CD14-positive monocyte (primary cell): ENCODE results near the gene ASTN2. TPM values are rescaled to one million over a fixed set of nuclear protein-coding genes. Genes with fewer than 3 reads are reported as not detected.

Experiments used
- DNase-seq, 3 donors: peaks; one replicate each; pipeline ENCODE4 v3.0.0-alpha.2; 2011 to 2022
- H2AFZ ChIP-seq: 2 replicates; pipeline ENCODE4 v1.6.0; 2012; ENCODE audit warnings: mild to moderate bottlenecking, low read depth, low read length, inconsistent platforms; ENCODE audit not compliant: insufficient read depth, poor library complexity, severe bottlenecking
- H3K27ac ChIP-seq, 2 donors: 1 replicate in 1 of 2; 2 replicates in 1 of 2; pipeline ENCODE4 v1.5.1; 2012 to 2013; ENCODE audit warnings: low read length in 2 of 2, control low read depth in 1 of 2, inconsistent platforms in 1 of 2, low read depth in 1 of 2, mild to moderate bottlenecking in 1 of 2
- H3K27me3 ChIP-seq, 2 donors: one replicate each; pipeline versions ENCODE4 v1.6.0 to v1.6.1; 2011 to 2013; ENCODE audit warnings: low read length in 2 of 2; ENCODE audit not compliant: control insufficient read depth in 2 of 2, insufficient read depth in 2 of 2
- H3K36me3 ChIP-seq, 2 donors: replicated peaks in 1 of 2; 1 replicate in 1 of 2; 2 replicates in 1 of 2; pipeline versions ENCODE4 v1.5.1 to v1.6.1; 2012 to 2013; ENCODE audit warnings: low read length in 2 of 2, control low read depth in 1 of 2, inconsistent platforms in 1 of 2, mild to moderate bottlenecking in 1 of 2; ENCODE audit not compliant: insufficient read depth in 2 of 2, control insufficient read depth in 1 of 2
- H3K4me1 ChIP-seq, 2 donors: 1 replicate in 1 of 2; 2 replicates in 1 of 2; pipeline versions ENCODE4 v1.5.1 to v1.6.1; 2012 to 2013; ENCODE audit warnings: low read length in 2 of 2, control low read depth in 1 of 2, inconsistent platforms in 1 of 2, mild to moderate bottlenecking in 1 of 2, moderate library complexity in 1 of 2; ENCODE audit not compliant: insufficient read depth in 2 of 2, control insufficient read depth in 1 of 2
- H3K4me2 ChIP-seq: replicated peaks from 2 replicates; pipeline ENCODE3; 2012; ENCODE audit warnings: low read length, moderate library complexity, mild to moderate bottlenecking; ENCODE audit not compliant: poor library complexity, severe bottlenecking; ENCODE audit errors: extremely low read depth
- H3K4me3 ChIP-seq, 3 experiments: fragments of 200-600 bp in 1 of 3; sonication (generic) in 1 of 3; replicated peaks in 1 of 3; 1 replicate in 2 of 3; 2 replicates in 1 of 3; pipeline ENCODE4 v1.5.1; 2011 to 2013; ENCODE audit warnings: low read length in 3 of 3, mild to moderate bottlenecking in 3 of 3, control low read depth in 2 of 3, low read depth in 2 of 3, inconsistent platforms in 1 of 3, moderate library complexity in 1 of 3
- H3K79me2 ChIP-seq: 2 replicates; pipeline ENCODE4 v1.6.0; 2012; ENCODE audit warnings: mild to moderate bottlenecking, control low read depth, inconsistent platforms, low read length, moderate library complexity; ENCODE audit not compliant: insufficient read depth
- H3K9ac ChIP-seq: 2 replicates; pipeline ENCODE4 v1.6.0; 2017; ENCODE audit warnings: low read length, mild to moderate bottlenecking; ENCODE audit not compliant: insufficient read depth, poor library complexity, severe bottlenecking
- H3K9me3 ChIP-seq, 2 donors: replicated peaks in 1 of 2; 1 replicate in 1 of 2; 2 replicates in 1 of 2; pipeline versions ENCODE4 v1.5.1 to v1.6.1; 2012 to 2013; ENCODE audit warnings: low read length in 2 of 2, control low read depth in 1 of 2; ENCODE audit not compliant: control insufficient read depth in 1 of 2, insufficient read depth in 1 of 2
- H4K20me1 ChIP-seq: 2 replicates; pipeline ENCODE4 v1.6.0; 2012; ENCODE audit warnings: mild to moderate bottlenecking, low read length, control low read depth, moderate library complexity; ENCODE audit not compliant: insufficient read depth
- H3K27ac Mint-ChIP-seq, 7 donors: one replicate each; pipeline ENCODE4 v1.8.0; 2020; ENCODE audit warnings: mild to moderate bottlenecking in 7 of 7, mixed read lengths in 7 of 7, moderate library complexity in 6 of 7, inconsistent platforms in 2 of 7
- H3K27me3 Mint-ChIP-seq, 3 donors: one replicate each; pipeline ENCODE4 v1.8.0; 2021 to 2022; ENCODE audit warnings: low read depth in 3 of 3, mild to moderate bottlenecking in 3 of 3, mixed read lengths in 3 of 3, moderate library complexity in 3 of 3, inconsistent platforms in 1 of 3
- H3K36me3 Mint-ChIP-seq, 2 donors: one replicate each; pipeline ENCODE4 v1.8.0; 2020; ENCODE audit warnings: mixed read lengths in 2 of 2, inconsistent platforms in 1 of 2, mild to moderate bottlenecking in 1 of 2
- H3K4me1 Mint-ChIP-seq: one replicate; pipeline ENCODE4 v1.8.0; 2020; ENCODE audit warnings: mild to moderate bottlenecking, mixed read lengths
- H3K4me3 Mint-ChIP-seq, 2 donors: one replicate each; pipeline ENCODE4 v1.8.0; 2020; ENCODE audit warnings: mild to moderate bottlenecking in 2 of 2, mixed read lengths in 2 of 2, moderate library complexity in 1 of 2
- H3K9me3 Mint-ChIP-seq, 7 donors: one replicate each; pipeline ENCODE4 v1.8.0; 2020 to 2022; ENCODE audit warnings: mixed read lengths in 7 of 7, mild to moderate bottlenecking in 6 of 7, moderate library complexity in 6 of 7, inconsistent platforms in 2 of 7
- WGBS: methylation state at CpG from one replicate; pipeline ENCODE4 v1.1.5; 2013; ENCODE audit warnings: missing lambda C conversion rate; ENCODE audit not compliant: insufficient coverage; 5-methylcytosine and 5-hydroxymethylcytosine counted together
- intact Hi-C, 2 donors: fragments of 100-400 bp; cut with micrococcal nuclease; formaldehyde crosslinking; loops; one replicate each; pipeline versions ENCODE4 v1.15.0 to v1.15.1; 2023
- polyA plus RNA-seq, 3 donors: library from polyadenylated mRNA; depleted of rRNA in 1 of 3; unstranded in 2 of 3; stranded (reverse) in 1 of 3; fragments of 300-500 nt in 2 of 3; fragments of >200 nt in 1 of 3; fragmentation: Illumina TruSeq in 2 of 3; gene quantifications; 1 replicate in 2 of 3; 2 replicates in 1 of 3; pipeline ENCODE4 v1.2.3, GENCODE V29; 2012 to 2021
- TF ChIP-seq, protein P1 (sequence below): fragments of 200-600 bp; IDR thresholded peaks from one replicate; pipeline ENCODE4 v1.8.0; 2022; ENCODE audit warnings: antibody characterized with exemption, mild to moderate bottlenecking

Gene ASTN2
- polyA plus RNA-seq, 3 donors: not detected

DNA sequence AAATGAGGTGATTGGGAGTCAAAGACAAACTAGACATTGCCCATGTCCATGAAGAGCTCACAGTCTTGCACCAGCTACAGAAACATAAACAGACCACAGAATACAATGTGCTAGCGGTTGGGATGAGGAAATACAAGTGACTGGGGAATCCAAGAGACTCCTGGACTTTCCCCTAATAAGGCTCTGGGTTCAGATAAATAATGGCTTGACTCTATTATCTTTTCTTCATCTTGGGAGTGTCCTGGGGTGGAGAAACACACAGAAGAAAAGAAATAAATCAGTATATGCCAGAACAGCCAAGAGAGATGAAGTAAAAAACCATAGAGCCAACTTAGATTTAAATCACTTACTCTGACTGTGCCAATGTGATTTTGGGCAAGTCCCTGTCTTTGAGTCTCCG is 1033.5 kb downstream of the ASTN2 start:
- no peaks in the 10 kb centered on the region for H3K36me3 ChIP-seq
- H3K4me3 ChIP-seq: no peak overlapping the region
- WGBS: no CpG with 5 or more reads among the region's 2 CpGs
- no peaks in the 10 kb centered on the region for H3K9me3 ChIP-seq
- H3K9ac ChIP-seq: no peak overlapping the region
- no peak for DNase-seq
- H3K79me2 ChIP-seq: no peaks in the 10 kb centered on the region
- H3K4me3 Mint-ChIP-seq: no peak overlapping the region
- TF ChIP-seq, protein P1, sequence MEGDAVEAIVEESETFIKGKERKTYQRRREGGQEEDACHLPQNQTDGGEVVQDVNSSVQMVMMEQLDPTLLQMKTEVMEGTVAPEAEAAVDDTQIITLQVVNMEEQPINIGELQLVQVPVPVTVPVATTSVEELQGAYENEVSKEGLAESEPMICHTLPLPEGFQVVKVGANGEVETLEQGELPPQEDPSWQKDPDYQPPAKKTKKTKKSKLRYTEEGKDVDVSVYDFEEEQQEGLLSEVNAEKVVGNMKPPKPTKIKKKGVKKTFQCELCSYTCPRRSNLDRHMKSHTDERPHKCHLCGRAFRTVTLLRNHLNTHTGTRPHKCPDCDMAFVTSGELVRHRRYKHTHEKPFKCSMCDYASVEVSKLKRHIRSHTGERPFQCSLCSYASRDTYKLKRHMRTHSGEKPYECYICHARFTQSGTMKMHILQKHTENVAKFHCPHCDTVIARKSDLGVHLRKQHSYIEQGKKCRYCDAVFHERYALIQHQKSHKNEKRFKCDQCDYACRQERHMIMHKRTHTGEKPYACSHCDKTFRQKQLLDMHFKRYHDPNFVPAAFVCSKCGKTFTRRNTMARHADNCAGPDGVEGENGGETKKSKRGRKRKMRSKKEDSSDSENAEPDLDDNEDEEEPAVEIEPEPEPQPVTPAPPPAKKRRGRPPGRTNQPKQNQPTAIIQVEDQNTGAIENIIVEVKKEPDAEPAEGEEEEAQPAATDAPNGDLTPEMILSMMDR: no peak
- H3K27ac Mint-ChIP-seq: no peak overlapping the region
- H3K9me3 Mint-ChIP-seq: peaks cover 0 to 5% (median 0%) of the 10 kb centered on the region in 7 donors
- no peak overlapping the region for H3K4me2 ChIP-seq
- H4K20me1 ChIP-seq: no peaks in the 10 kb centered on the region
- no peaks in the 10 kb centered on the region for H3K27me3 ChIP-seq
- H3K27me3 Mint-ChIP-seq: peaks cover 0 to 3% (median 0%) of the 10 kb centered on the region in 3 donors
- H2AFZ ChIP-seq: no peak overlapping the region
- no peaks in the 10 kb centered on the region for H3K4me1 ChIP-seq
- H3K27ac ChIP-seq: no peak overlapping the region
- H3K4me1 Mint-ChIP-seq: no peaks in the 10 kb centered on the region
- intact Hi-C loops: no loop called here
- H3K36me3 Mint-ChIP-seq: no peaks in the 10 kb centered on the region

DNA sequence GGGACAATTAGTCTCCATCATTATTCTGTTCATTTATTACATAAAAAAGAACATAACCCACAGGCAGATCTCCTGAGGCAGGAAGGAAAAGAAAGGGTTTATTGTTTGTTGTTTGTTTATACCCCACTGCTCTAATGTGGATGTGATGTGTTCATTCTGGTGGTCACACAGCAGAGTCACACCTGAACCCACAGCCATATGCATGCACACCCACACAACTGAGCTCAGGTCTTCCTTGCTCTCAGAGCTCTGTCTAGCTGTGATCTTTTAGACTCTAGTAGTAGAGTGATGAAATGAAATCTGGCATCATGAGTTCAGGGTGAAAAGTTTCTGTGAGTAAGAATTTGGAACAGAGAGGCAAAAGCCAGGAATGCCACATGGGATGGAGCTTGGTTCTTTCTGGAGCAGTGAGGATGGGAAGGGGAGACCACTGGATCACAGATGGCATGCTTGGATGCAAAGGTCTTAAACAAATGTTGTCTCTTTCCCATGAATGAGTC is 1034.3 kb downstream of the ASTN2 start:
- Histone ChIP-seq H3K4me3 (no peak overlapping the region), H3K27me3 (no peaks in the 10 kb centered on the region), H3K36me3 (no peaks in the 10 kb centered on the region), H3K27ac (no peak overlapping the region), H4K20me1 (no peaks in the 10 kb centered on the region), H3K4me2 (no peak overlapping the region), H3K4me1 (no peaks in the 10 kb centered on the region), H3K9ac (no peak overlapping the region), H3K79me2 (no peaks in the 10 kb centered on the region), H3K9me3 (no peaks in the 10 kb centered on the region), H2AFZ (no peak overlapping the region)
- peaks cover 0 to 3% (median 0%) of the 10 kb centered on the region in 3 donors for H3K27me3 Mint-ChIP-seq
- no peak overlapping the region for H3K4me3 Mint-ChIP-seq
- H3K4me1 Mint-ChIP-seq: no peaks in the 10 kb centered on the region
- H3K9me3 Mint-ChIP-seq: peaks cover 0 to 9% (median 0%) of the 10 kb centered on the region in 7 donors
- intact Hi-C loops: no loop called here
- DNase-seq: no peak
- H3K36me3 Mint-ChIP-seq: no peaks in the 10 kb centered on the region
- no peak overlapping the region for H3K27ac Mint-ChIP-seq
- TF ChIP-seq, protein P1: no peak
